Effector memory CD4-positive, alpha-beta T cell (primary cell): ENCODE results near the gene EFCAB8.

Source experiments
- DNase-seq, 3 donors: peaks; one replicate each; pipeline ENCODE4 v3.0.0-alpha.2; 2020
- H3K27ac ChIP-seq: 2 replicates; pipeline ENCODE4 v1.7.0; 2013; ENCODE audit warnings: mild to moderate bottlenecking, low read length, moderate library complexity; ENCODE audit not compliant: insufficient read depth, poor library complexity, severe bottlenecking
- H3K27me3 ChIP-seq: replicated peaks from 2 replicates; pipeline ENCODE4 v1.7.0; 2013; ENCODE audit warnings: mild to moderate bottlenecking, low read length; ENCODE audit not compliant: insufficient read depth, control insufficient read depth, poor library complexity, severe bottlenecking
- H3K36me3 ChIP-seq: 2 replicates; pipeline ENCODE4 v1.7.0; 2013; ENCODE audit warnings: mild to moderate bottlenecking, low read length, moderate library complexity; ENCODE audit not compliant: control insufficient read depth, insufficient read depth
- H3K4me1 ChIP-seq: 2 replicates; pipeline ENCODE4 v1.7.0; 2013; ENCODE audit warnings: low read length, mild to moderate bottlenecking; ENCODE audit not compliant: control insufficient read depth, insufficient read depth, poor library complexity, severe bottlenecking
- H3K4me3 ChIP-seq: 2 replicates; pipeline ENCODE4 v1.7.0; 2013; ENCODE audit warnings: low read length, low read depth, mild to moderate bottlenecking; ENCODE audit not compliant: insufficient read depth, poor library complexity, severe bottlenecking
- H3K9me3 ChIP-seq: 2 replicates; pipeline ENCODE4 v1.7.0; 2013; ENCODE audit warnings: mild to moderate bottlenecking, low read length, moderate library complexity; ENCODE audit not compliant: control insufficient read depth

The EFCAB8 gene

GRCh38 chr20:33002087-33002808 is 143.5 kb downstream of the EFCAB8 start:
- H3K4me1 ChIP-seq, result no peaks in the 10 kb centered on the region
- no peaks in the 10 kb centered on the region for H3K27me3 ChIP-seq
- H3K36me3 ChIP-seq, result no peaks in the 10 kb centered on the region
- no peak for DNase-seq
- H3K4me3 ChIP-seq, result no peak overlapping the region
- H3K27ac ChIP-seq, result no peak overlapping the region
- no peaks in the 10 kb centered on the region for H3K9me3 ChIP-seq

GRCh38 chr20:33004141-33004751 is 145.5 kb downstream of the EFCAB8 start, which contains the start of gene SUN5:
SUN5 (minus strand) TSS chr20:33004433; CDS start chr20:33004340, 93 bp downstream.
- Histone ChIP-seq H3K4me1 (no peaks in the 10 kb centered on the region), H3K4me3 (no peak within 1 kb of the TSS)

DNA sequence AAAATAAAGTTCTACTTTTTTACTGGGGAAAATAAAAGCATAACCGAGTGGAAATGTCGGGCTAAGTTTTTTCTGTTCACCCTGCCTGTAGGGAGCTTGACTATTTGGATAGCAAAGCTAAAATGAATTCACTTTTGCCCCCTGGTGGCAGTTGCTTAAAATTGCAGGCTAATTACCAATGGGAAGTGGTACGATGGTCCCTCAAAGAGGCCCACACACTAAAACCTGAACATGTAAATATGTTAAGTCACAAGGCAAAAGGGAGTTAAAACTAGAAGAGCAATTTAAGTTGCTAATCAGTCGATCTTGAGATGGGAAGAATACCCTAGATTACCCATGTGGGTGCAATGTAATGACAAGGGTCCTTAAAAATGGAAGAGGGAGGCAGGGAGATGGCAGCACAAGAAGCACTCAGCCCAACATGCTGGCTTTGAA is 146.4 kb downstream of the EFCAB8 start:
- DNase-seq, result no peak
- no peaks in the 10 kb centered on the region for H3K4me1 ChIP-seq

More at GRCh38 chr20:33004141-33004751, 145.5 kb downstream of the EFCAB8 start, which contains the start of gene SUN5:
- DNase-seq, result no peak
- Histone ChIP-seq H3K36me3 (no peaks in the 10 kb centered on the region), H3K27me3 (no peaks in the 10 kb centered on the region), H3K9me3 (no peaks in the 10 kb centered on the region), H3K27ac (no peak within 1 kb of the TSS)

GRCh38 chr20:33005908-33006775 is 147.4 kb downstream of the EFCAB8 start:
- H3K27ac ChIP-seq, result no peak overlapping the region
- no peak for DNase-seq
- H3K36me3 ChIP-seq, result no peaks in the 10 kb centered on the region
- no peak overlapping the region for H3K4me3 ChIP-seq
- H3K4me1 ChIP-seq, result no peaks in the 10 kb centered on the region
- no peaks in the 10 kb centered on the region for H3K27me3 ChIP-seq
- H3K9me3 ChIP-seq, result no peaks in the 10 kb centered on the region

More for the DNA sequence above, 146.4 kb downstream of the EFCAB8 start:
- no peak overlapping the region for H3K27ac ChIP-seq
- no peak overlapping the region for H3K4me3 ChIP-seq
- no peaks in the 10 kb centered on the region for H3K9me3 ChIP-seq
- no peaks in the 10 kb centered on the region for H3K36me3 ChIP-seq
- H3K27me3 ChIP-seq, result no peaks in the 10 kb centered on the region

DNA sequence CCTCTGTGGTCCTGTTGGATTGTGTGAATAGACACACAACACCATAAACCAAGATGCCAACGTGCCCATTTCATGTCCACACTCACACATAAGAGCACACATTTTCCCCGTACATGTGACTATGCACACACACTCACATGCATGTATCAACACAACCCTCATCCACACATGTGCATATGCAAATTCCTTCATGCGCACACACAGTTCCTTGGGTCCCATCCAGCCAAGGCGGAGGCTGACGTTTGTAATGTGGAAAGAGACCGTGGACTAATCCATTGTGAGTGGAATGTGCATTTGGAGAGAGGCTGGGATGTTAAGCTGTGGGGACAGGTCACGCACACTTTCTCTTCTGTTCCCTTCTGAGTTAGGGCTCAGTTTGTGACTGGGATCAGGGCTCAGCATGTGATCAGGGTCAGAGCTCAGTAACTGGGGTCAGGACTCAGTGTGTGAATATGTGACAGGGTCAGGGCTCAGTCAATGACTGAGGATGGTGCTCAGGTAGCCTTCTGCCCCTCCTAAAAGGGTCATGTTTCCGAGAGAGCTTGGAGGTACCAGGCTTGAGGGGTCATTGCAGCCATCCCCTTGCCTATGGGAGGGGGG is 148.2 kb downstream of the EFCAB8 start:
- no peak overlapping the region for H3K4me3 ChIP-seq
- no peaks in the 10 kb centered on the region for H3K4me1 ChIP-seq
- no peaks in the 10 kb centered on the region for H3K9me3 ChIP-seq
- H3K27ac ChIP-seq, result no peak overlapping the region
- DNase-seq, result no peak
- H3K36me3 ChIP-seq, result no peaks in the 10 kb centered on the region
- no peaks in the 10 kb centered on the region for H3K27me3 ChIP-seq

DNA sequence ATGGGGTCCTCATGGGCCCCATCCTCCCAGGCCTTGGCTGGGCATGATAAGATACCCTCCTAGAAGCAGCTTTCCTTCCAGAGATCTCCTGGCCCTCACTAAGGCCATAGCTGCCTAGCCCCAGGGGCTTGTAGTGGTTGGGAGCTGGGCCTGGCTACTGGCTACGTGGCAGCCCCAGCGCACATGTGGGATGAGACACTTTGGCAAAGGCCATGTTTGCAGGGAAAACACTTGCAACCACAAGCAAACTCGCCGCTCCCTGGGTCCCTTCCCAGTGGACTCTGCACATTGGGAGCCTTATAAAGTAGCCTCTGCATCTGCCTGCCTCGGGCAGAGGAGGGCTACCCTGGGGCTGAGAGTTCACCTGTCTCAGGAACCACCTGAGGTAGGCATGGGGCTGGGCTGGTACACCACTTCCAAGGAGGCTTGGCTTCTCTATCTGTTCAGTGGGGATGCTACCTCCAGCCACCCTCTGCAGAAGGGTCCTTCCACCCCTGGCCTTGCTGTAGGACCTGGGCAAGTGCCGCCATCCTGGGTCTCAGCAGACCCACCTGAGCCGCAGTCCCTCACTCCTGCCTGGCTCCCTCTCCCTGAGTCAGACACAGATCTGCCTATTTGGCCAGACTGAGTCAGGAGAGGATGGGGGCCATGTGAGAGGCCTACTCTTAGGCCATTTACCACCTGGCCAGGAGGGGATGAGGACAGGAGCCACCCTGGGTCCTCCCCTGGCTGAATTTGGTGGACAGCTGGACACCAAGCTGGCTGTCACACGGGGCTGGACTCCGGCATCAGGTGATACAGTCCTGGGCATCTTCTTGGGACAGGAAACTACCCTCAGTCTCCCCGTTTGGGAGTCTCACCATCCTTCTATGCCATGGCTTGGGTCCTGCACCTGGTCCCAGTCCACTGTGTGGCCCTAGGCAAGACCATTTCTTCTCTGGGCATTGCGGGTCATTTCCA is 148.9 kb downstream of the EFCAB8 start, which contains the start of gene BPIFB2:
Gene BPIFB2 (plus strand): TSS at position 329 of the 960 bp plus-strand sequence. CDS start 871 bp downstream, outside the sequence.
- Histone ChIP-seq H3K4me1 (no peaks in the 10 kb centered on the region), H3K9me3 (no peaks in the 10 kb centered on the region), H3K27me3 (no peaks in the 10 kb centered on the region), H3K27ac (no peak within 1 kb of the TSS), H3K4me3 (no peak within 1 kb of the TSS), H3K36me3 (no peaks in the 10 kb centered on the region)
- no peak for DNase-seq

- Histone ChIP-seq H3K36me3 (no peaks in the 10 kb centered on the region), H3K27ac (no peak overlapping the region), H3K27me3 (no peaks in the 10 kb centered on the region), H3K4me3 (no peak overlapping the region), H3K4me1 (no peaks in the 10 kb centered on the region), H3K9me3 (no peaks in the 10 kb centered on the region)
- no peak for DNase-seq
These were observed 149.9 kb downstream of the EFCAB8 start for GRCh38 chr20:33008336-33009213.

- no peaks in the 10 kb centered on the region for H3K36me3 ChIP-seq
- no peaks in the 10 kb centered on the region for H3K9me3 ChIP-seq
- no peak overlapping the region for H3K4me3 ChIP-seq
- no peaks in the 10 kb centered on the region for H3K4me1 ChIP-seq
- H3K27ac ChIP-seq, result no peak overlapping the region
- no peaks in the 10 kb centered on the region for H3K27me3 ChIP-seq
- DNase-seq, result no peak
These were observed 150.8 kb downstream of the EFCAB8 start for GRCh38 chr20:33009214-33010132.
